Mesodermal cell (in vitro differentiated cells): ENCODE data around the gene ZMIZ1.

Experiments used
- H3K27ac ChIP-seq: 2 replicates; pipeline ENCODE4 v1.7.0; 2013; ENCODE audit warnings: mild to moderate bottlenecking, low read depth, low read length, moderate library complexity; ENCODE audit not compliant: severe bottlenecking
- H3K36me3 ChIP-seq: 2 replicates; pipeline ENCODE4 v1.7.1; 2013; ENCODE audit warnings: mild to moderate bottlenecking, low read length, moderate library complexity; ENCODE audit not compliant: control insufficient read depth, insufficient read depth
- H3K4me1 ChIP-seq: one replicate; pipeline ENCODE4 v1.7.1; 2013; ENCODE audit warnings: mild to moderate bottlenecking, low read length; ENCODE audit not compliant: insufficient read depth, control insufficient read depth, poor library complexity, severe bottlenecking
- H3K4me3 ChIP-seq: 2 replicates; pipeline ENCODE4 v1.7.0; 2013; ENCODE audit warnings: low read length, control low read depth, mild to moderate bottlenecking; ENCODE audit not compliant: insufficient read depth, poor library complexity, severe bottlenecking; ENCODE audit errors: extremely low read depth
- H3K9me3 ChIP-seq: 2 replicates; pipeline ENCODE4 v1.7.1; 2013; ENCODE audit warnings: mild to moderate bottlenecking, low read length, moderate library complexity; ENCODE audit not compliant: control insufficient read depth
- WGBS, 2 experiments: methylation state at CpG; one replicate each; pipeline ENCODE4 v1.1.5; 2013; ENCODE audit warnings: missing lambda C conversion rate in 2 of 2; ENCODE audit not compliant: insufficient coverage in 2 of 2; 5-methylcytosine and 5-hydroxymethylcytosine counted together

The ZMIZ1 gene

DNA sequence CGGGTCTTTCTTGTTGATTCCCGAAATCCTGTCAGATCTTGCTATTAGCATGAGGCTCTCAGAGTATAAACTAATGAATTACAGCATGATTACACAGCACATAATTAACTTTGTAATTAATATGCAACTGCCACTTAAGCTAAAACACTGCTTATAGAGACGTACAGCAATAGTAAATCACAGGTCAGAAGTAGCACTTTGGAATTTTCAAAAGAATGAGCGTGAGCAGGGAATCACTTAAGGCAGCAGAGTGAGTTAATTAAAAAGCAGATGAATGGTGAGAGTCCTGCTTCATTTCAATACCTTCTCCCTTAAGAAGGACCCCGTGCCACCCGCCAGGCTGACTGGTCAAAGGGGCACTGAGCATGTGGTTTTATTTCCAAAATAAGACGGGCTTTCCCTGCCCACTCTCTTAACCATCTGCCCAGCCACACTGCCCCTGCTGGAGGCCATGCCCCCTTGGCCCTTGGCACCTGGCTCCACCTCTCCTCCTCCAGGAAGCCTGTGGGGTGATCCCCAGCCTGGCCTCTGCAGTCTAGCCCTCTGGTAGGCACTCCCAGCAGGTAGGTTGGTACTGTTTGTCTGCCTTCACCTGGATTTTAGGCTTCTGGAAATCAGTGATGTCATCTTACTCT, 117.8 kb downstream of the ZMIZ1 start:
- Histone ChIP-seq H3K36me3 (peaks cover 55% of the 10 kb centered on the region), H3K27ac (peak overlapping the region; percentile 97), H3K4me1 (peaks cover 67% of the 10 kb centered on the region), H3K4me3 (no peak overlapping the region), H3K9me3 (no peaks in the 10 kb centered on the region)
- WGBS, 2 experiments, result 87 to 93% methylated on average over 4 to 7 of the region's 7 CpGs

DNA sequence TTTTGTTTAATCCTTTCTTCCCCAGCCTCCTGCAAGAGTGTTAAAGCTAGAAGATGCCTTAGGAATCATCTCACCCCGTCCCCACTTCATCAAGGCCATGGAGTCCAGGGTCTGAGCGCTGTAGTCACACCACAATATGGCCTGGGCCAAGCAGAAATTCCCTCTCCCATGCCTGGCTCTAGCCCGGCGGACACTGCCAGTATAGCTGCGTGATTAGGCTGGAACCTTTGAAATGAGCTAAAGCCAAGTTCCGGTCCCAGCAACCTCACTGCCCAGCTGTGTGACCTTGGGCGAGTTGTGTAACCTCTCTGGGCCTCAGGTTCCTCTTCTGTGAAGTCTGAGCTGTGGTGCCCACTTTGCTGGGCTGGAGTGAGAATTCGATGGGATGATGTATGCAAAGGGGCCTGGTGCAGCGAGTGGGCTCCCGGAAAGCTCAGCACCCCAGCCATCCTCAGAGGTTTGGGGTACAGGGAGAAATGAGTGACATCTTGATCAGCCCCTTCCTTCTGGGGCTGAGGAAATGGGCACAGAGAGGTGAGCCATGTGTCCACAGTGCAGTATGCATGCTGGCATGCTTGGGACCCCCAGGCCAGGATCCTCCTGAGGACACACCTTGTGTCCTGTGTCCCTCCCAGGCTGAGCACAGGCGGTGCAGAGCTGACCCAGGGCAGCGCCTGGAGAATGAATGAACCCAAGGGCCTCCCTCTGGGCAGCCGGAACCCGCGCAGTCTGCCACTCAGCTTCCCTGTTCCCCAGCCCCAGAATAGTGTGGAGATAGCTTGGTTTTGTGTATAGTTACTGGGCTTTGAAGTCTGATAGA, 118.6 kb downstream of the ZMIZ1 start:
- Histone ChIP-seq H3K4me3 (no peak overlapping the region), H3K4me1 (peaks cover 70% of the 10 kb centered on the region), H3K9me3 (no peaks in the 10 kb centered on the region), H3K27ac (no peak overlapping the region), H3K36me3 (peaks cover 55% of the 10 kb centered on the region)
- WGBS, 2 experiments, result 90 to 97% methylated on average over 11 to 15 of the region's 15 CpGs

DNA sequence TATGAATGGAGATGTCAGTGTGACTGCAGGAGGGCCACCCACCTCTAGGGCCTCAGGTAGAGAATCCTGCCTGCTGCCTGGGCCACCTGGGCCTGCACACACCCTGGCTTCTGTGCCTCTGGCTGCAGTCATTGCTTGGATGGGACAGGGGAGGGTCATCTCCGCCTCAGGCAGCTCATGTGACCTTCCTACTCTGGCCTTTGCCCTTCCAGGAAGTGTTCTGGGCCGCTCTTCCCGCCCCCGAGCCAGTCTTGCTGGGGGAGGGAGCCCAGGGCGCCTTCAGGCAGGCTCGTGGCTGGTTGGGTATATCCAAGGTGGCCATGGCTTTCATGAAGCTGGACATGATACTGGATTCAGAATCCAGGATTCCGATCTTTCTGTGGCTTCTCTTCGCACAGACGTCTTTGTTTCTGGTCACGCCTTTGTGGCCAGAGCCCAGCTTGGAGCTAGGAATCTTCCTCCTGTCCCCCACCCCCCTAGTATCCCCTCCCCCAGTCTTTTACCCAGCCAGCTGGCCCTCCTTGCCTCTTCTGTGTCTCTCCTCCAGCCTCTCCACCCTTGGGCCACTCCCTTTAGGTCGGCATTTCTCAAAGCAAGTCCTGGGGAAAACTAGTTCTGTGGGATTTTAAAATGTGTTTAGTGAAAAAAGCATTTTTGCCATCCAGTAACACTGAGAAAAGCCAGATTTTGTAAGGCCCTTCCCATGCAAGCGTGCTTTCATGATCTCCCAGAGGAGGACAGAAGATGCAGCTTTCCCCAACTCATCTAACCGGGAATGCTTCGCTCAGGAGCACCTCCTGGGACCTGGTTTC, 119.6 kb downstream of the ZMIZ1 start:
- Histone ChIP-seq H3K4me1 (peaks cover 67% of the 10 kb centered on the region), H3K36me3 (peaks cover 60% of the 10 kb centered on the region), H3K9me3 (no peaks in the 10 kb centered on the region), H3K4me3 (no peak overlapping the region), H3K27ac (no peak overlapping the region)
- 57 to 69% methylated on average over 10 to 12 of the region's 14 CpGs for WGBS, 2 experiments

DNA sequence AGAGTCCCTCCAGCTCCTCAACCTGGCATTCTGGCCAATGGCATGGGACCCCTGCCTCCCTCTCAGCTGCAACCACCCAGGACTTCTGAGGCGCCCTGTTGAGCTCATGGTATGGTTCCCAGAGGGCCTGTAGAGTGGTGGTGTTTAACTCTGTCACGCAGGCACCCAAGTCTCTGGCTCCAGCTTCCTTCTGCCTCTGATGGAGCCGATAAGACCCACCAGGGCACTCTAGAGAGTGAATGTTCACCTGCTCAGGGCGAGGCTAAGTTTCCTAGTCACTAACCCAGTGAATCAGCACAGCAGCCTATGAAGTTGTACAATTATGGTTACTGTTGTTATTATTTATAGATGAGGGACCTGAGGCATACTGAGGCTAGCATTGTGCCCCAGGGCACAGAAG, 120.4 kb downstream of the ZMIZ1 start:
- Histone ChIP-seq H3K9me3 (no peaks in the 10 kb centered on the region), H3K27ac (no peak overlapping the region), H3K36me3 (peaks cover 63% of the 10 kb centered on the region), H3K4me1 (peaks cover 58% of the 10 kb centered on the region), H3K4me3 (no peak overlapping the region)
- WGBS, 2 experiments, result 90 to 95% methylated on average over 2 to 4 of the region's 4 CpGs

DNA sequence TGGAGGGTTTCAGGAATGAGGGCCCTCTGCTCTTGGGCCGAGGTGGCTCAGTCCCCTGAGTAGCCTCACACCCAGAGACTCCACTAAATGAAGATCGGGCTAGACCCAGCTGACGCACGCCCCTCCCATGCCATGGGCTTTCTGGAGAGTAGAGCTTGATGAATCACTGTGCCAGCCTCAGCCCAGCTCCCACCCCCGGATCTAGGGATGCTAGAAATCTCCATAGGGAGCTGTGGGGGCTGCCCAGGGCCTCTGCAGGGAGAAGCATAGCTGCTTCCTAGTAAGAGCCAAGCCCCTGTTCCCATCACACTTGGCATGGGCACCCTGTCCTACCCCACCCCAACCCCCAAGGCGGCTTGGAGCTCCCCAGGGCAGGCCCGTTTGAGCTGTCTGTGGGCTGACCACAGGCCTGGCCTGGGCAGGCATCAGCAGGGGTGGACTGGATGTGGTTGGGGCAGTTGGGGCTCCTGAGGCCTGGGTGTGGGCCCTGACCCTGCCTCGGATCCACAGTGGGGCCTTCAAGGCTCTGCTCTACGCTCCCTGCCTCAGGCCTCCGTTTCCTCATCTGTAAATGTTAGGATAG, 121.2 kb downstream of the ZMIZ1 start:
- H3K9me3 ChIP-seq, result no peaks in the 10 kb centered on the region
- no peak overlapping the region for H3K4me3 ChIP-seq
- H3K36me3 ChIP-seq, result peaks cover 63% of the 10 kb centered on the region
- WGBS, 2 experiments, result 93 to 98% methylated on average over 7 of the region's 10 CpGs
- H3K4me1 ChIP-seq, result peaks cover 54% of the 10 kb centered on the region
- H3K27ac ChIP-seq, result no peak overlapping the region

DNA sequence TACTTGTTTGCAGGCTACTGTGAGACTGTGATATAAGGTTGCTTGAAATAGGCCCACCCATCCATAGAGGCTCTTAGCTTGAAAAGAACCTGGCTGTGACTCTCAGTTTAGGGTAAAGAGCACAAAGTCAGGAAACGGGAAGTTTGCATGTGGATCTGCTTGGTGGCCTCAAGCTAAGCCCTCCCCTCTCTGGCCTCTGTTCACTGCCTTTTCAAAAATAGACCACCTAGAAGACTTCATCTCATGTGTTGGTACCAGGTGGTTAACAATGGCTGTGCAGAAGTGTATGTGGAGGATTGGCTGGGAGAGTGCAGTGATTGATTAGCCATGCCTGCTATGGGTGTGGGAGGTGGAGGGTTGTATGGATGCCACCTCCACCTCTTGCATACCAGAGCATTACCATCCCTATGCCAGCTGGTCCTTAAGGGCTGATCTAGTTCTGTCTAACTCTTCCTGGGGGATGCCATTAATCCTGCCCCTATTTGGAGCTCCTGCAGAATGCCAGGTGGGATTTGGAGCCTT, 122.0 kb downstream of the ZMIZ1 start:
- WGBS, 2 experiments, result 100% methylated on average over 1 of the region's 1 CpG; no CpG with 5 or more reads in 1 of the 2 experiments
- no peak overlapping the region for H3K4me3 ChIP-seq
- H3K9me3 ChIP-seq, result no peaks in the 10 kb centered on the region
- no peak overlapping the region for H3K27ac ChIP-seq
- H3K4me1 ChIP-seq, result peaks cover 48% of the 10 kb centered on the region
- peaks cover 62% of the 10 kb centered on the region for H3K36me3 ChIP-seq

DNA sequence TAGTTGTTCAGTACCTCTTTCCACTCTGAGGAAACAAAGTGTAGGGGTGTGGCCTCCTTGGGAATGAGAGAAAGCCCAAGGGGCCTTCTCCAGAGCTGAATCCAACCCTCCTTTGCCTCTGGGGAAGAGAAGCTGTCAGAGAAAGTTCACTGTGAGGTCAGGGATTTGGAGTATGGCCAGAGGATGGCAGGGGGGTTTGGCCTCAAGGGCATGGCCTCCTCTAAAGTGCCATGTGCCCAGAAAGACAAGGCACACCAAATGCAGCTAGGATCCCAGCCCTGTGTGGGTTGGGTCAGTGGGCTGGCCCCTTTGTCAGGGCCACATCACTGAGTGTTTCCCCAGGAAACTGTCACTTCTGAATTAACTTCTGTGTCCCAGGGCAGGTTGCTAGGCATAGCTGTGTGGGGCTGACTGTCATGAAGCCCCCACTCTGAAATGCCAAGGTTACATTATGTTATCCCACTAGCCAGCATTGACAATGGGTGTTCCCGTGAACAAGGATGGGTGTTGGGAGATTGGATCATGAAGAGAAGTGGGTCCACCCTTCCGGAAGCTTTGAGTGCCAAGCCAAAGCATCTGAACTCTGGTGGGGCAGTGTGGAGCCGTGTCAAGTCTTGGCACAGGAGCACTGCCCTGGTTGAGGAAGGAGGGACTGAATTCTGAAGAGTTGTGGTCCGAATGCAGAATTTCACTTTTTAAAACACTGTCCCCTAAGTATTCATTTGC, 123.3 kb downstream of the ZMIZ1 start:
- Histone ChIP-seq H3K4me1 (peaks cover 43% of the 10 kb centered on the region), H3K27ac (no peak overlapping the region), H3K36me3 (peaks cover 64% of the 10 kb centered on the region), H3K4me3 (no peak overlapping the region), H3K9me3 (no peaks in the 10 kb centered on the region)
- WGBS, 2 experiments, result 90 to 100% methylated on average over 3 of the region's 4 CpGs

DNA sequence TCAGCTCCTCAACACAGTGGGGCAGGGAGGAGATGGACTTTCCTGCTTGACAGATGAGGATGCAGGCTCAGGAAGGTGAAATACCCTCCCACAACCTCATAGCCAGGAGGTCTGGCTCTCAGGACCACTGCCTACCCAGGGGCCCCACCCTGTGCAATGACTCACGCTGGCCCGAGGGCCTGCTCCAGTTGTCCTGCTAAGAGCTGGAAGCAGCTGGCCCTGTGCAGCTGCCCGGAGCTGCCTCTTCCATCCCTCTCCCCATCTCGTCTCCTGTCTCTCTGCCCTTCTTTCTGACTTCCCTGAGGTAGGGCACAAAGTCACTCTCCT, 123.9 kb downstream of the ZMIZ1 start:
- H3K36me3 ChIP-seq, result peaks cover 64% of the 10 kb centered on the region
- H3K27ac ChIP-seq, result no peak overlapping the region
- no peak overlapping the region for H3K4me3 ChIP-seq
- 81 to 90% methylated on average over 4 of the region's 4 CpGs for WGBS, 2 experiments
- peaks cover 38% of the 10 kb centered on the region for H3K4me1 ChIP-seq
- no peaks in the 10 kb centered on the region for H3K9me3 ChIP-seq

DNA sequence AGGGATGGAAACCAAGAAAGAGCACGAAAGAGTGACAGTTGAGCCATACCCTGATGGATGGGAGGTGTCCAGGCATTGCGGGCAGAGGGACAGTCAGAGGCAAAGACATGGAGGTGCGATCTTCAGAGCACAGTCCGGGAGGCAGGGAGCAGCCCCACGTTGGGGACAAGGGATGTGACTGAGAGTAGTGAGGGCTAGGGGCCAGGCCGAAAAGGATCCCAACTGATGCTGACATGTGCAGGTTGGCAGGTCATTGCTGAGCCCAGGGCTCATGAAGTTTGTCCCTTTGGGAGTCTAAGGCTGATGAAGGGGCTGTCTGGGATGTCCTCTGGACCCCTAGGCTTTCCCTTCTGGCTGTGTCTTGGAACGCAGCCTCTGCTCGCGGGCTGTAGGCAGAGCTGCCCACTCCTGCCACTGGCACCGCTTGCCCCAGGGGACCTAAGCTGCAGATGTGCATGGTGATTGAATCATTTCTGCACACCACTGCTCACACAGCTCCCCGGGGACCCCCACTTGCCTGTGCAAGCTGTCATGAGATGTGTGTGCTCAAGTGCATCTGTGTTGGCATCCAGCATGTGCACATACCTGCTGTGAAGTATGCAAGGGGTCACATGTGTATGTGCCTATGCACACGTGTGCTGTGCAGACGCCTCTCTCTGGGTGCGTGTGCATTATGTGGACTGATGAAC, 125.1 kb downstream of the ZMIZ1 start:
- WGBS, 2 experiments, result 94 to 97% methylated on average over 13 to 14 of the region's 14 CpGs
- peaks cover 62% of the 10 kb centered on the region for H3K36me3 ChIP-seq
- H3K4me1 ChIP-seq, result peaks cover 28% of the 10 kb centered on the region
- H3K27ac ChIP-seq, result no peak overlapping the region
- H3K9me3 ChIP-seq, result no peaks in the 10 kb centered on the region
- no peak overlapping the region for H3K4me3 ChIP-seq
